Fibroblast of lung (primary cell): ENCODE results near the gene C6orf163. TPM values are rescaled to one million over a fixed set of nuclear protein-coding genes. Genes with fewer than 3 reads are reported as not detected.

ENCODE experiments used
- DNase-seq, 2 donors: peaks; one replicate each; pipeline versions ENCODE4 v3.0.0 to v3.0.0-alpha.2; 2010; ENCODE audit warnings: low read depth in 2 of 2
- H2AFZ ChIP-seq: 2 replicates; pipeline ENCODE4 v1.5.1; 2012; ENCODE audit warnings: low read length, control low read depth, inconsistent platforms
- H3K27ac ChIP-seq: 2 replicates; pipeline ENCODE4 v1.5.1; 2011; ENCODE audit warnings: low read length, control low read depth; ENCODE audit not compliant: insufficient read depth
- H3K27me3 ChIP-seq: 2 replicates; pipeline ENCODE4 v1.5.1; 2011; ENCODE audit warnings: mild to moderate bottlenecking, low read length; ENCODE audit not compliant: control insufficient read depth, insufficient read depth
- H3K36me3 ChIP-seq: 2 replicates; pipeline ENCODE4 v1.5.1; 2011; ENCODE audit warnings: low read length; ENCODE audit not compliant: control insufficient read depth, insufficient read depth
- H3K4me1 ChIP-seq: 2 replicates; pipeline ENCODE4 v1.5.1; 2011; ENCODE audit warnings: low read length; ENCODE audit not compliant: control insufficient read depth, insufficient read depth; ENCODE audit errors: extremely low read depth
- H3K4me2 ChIP-seq: 2 replicates; pipeline ENCODE4 v1.5.1; 2011; ENCODE audit warnings: low read length, control low read depth; ENCODE audit not compliant: insufficient read depth; ENCODE audit errors: extremely low read depth
- H3K4me3 ChIP-seq, 4 experiments: fragments of 200-600 bp in 1 of 4; sonication (generic) in 1 of 4; replicated peaks in 1 of 4; 2 replicates each; pipeline ENCODE4 v1.5.1; 2011 to 2016; ENCODE audit warnings: low read length in 4 of 4, low read depth in 3 of 4, mild to moderate bottlenecking in 3 of 4, control low read depth in 2 of 4, inconsistent platforms in 1 of 4, mixed read lengths in 1 of 4; ENCODE audit not compliant: insufficient read depth in 1 of 4; ENCODE audit errors: control extremely low read depth in 1 of 4
- H3K79me2 ChIP-seq: 2 replicates; pipeline ENCODE4 v1.5.1; 2012; ENCODE audit warnings: mild to moderate bottlenecking, low read length, inconsistent platforms; ENCODE audit not compliant: control insufficient read depth, insufficient read depth
- H3K9ac ChIP-seq: 2 replicates; pipeline ENCODE4 v1.5.1; 2011; ENCODE audit warnings: mild to moderate bottlenecking, low read length, control low read depth; ENCODE audit not compliant: insufficient read depth
- H3K9me3 ChIP-seq: 2 replicates; pipeline ENCODE4 v1.5.1; 2012; ENCODE audit warnings: low read depth, low read length; ENCODE audit not compliant: control insufficient read depth, insufficient read depth
- H4K20me1 ChIP-seq: 2 replicates; pipeline ENCODE4 v1.5.1; 2011; ENCODE audit warnings: low read length; ENCODE audit not compliant: control insufficient read depth, insufficient read depth; ENCODE audit errors: extremely low read depth
- EZH2 ChIP-seq: IDR thresholded peaks from 2 replicates; pipeline ENCODE4 v1.5.1; 2012; ENCODE audit warnings: low read length, control low read depth, mild to moderate bottlenecking; ENCODE audit errors: missing control alignments
- polyA plus RNA-seq, 2 donors: library from polyadenylated mRNA; depleted of rRNA in 1 of 2; stranded (reverse) in 1 of 2; unstranded in 1 of 2; fragments of >200 nt; gene quantifications; 2 replicates each; pipeline ENCODE4 v1.2.1, GENCODE V29; 2011 to 2012; ENCODE audit warnings: missing spikeins in 1 of 2
- total RNA-seq: library from RNA; depleted of rRNA; stranded (reverse); fragments of >200 nt; gene quantifications from 2 replicates; pipeline ENCODE4 v1.2.1, GENCODE V29; 2014
- TF ChIP-seq, protein P1 (sequence below), 2 donors: IDR thresholded peaks in 1 of 2; conservative IDR thresholded peaks in 1 of 2; 1 replicate in 1 of 2; 2 replicates in 1 of 2; pipeline ENCODE4 v1.5.1; 2011 to 2012; ENCODE audit warnings: low read length in 2 of 2, control low read depth in 1 of 2, inconsistent platforms in 1 of 2, low read depth in 1 of 2, mild to moderate bottlenecking in 1 of 2

Gene C6orf163
- total and polyA plus RNA-seq, 2 donors (not counting 1 experiment from before 2014, with no cell fraction given): 0.33 to 2.8 TPM

DNA sequence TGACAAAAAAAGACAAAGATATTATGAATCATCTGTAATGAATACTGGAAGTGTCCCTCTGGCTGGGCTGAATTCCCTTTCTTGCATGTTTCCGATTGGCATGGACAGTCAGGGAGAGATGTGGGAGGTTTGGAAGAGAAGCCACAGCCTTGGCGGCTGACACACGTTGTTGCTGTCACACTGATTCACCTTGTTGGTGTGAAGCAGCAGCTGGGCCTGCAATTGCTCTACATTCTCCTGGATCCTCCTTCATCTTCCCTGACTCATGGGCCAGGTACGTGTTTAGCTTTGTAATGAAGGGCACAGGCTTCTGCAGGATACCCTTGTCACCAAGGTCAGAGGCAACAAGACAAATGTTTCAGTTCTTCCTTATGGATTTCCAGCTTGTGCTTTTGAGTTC, 35.6 kb upstream of the C6orf163 start:
- no peak for DNase-seq
- Histone ChIP-seq H2AFZ (no peak overlapping the region), H3K4me1 (no peaks in the 10 kb centered on the region), H3K27ac (no peak overlapping the region), H4K20me1 (no peaks in the 10 kb centered on the region), H3K9me3 (no peaks in the 10 kb centered on the region), H3K4me2 (no peak overlapping the region), H3K36me3 (no peaks in the 10 kb centered on the region), H3K27me3 (no peaks in the 10 kb centered on the region), H3K9ac (no peak overlapping the region), H3K4me3 (no peak overlapping the region), H3K79me2 (no peaks in the 10 kb centered on the region)
- TF ChIP-seq, protein P1, sequence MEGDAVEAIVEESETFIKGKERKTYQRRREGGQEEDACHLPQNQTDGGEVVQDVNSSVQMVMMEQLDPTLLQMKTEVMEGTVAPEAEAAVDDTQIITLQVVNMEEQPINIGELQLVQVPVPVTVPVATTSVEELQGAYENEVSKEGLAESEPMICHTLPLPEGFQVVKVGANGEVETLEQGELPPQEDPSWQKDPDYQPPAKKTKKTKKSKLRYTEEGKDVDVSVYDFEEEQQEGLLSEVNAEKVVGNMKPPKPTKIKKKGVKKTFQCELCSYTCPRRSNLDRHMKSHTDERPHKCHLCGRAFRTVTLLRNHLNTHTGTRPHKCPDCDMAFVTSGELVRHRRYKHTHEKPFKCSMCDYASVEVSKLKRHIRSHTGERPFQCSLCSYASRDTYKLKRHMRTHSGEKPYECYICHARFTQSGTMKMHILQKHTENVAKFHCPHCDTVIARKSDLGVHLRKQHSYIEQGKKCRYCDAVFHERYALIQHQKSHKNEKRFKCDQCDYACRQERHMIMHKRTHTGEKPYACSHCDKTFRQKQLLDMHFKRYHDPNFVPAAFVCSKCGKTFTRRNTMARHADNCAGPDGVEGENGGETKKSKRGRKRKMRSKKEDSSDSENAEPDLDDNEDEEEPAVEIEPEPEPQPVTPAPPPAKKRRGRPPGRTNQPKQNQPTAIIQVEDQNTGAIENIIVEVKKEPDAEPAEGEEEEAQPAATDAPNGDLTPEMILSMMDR (conservative IDR thresholded peaks at IDR 0.05 in 1 of 2, IDR thresholded peaks at IDR 0.05 in 1 of 2; ENCODE audit: low read depth in 1 of 2, low read length in 2 of 2): no peak
- no peak for TF ChIP-seq EZH2

DNA sequence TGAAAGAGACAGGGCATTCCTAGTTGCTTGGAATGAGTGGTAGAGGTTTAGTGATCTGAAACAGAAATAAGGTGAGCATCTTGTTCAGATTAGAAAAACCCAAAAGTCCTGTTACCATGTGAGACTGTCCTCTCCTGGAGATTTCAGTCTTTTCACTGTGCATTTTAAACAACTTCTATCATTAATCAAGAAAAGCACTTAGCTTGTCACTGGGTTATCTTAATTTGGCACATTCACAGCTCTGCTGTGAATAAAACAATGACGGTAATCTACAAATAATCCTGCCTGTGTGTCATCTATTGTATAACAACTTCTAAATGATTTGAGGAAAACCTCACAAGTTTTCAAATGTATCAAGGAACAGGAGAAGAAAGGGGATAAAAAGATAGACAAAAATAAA, 31.8 kb upstream of the C6orf163 start:
- Histone ChIP-seq H4K20me1 (no peaks in the 10 kb centered on the region), H3K9me3 (no peaks in the 10 kb centered on the region), H3K4me2 (no peak overlapping the region), H3K27me3 (peaks cover 2% of the 10 kb centered on the region), H3K79me2 (no peaks in the 10 kb centered on the region), H3K9ac (no peak overlapping the region), H2AFZ (no peak overlapping the region), H3K36me3 (no peaks in the 10 kb centered on the region), H3K4me3 (no peak overlapping the region), H3K27ac (no peak overlapping the region), H3K4me1 (no peaks in the 10 kb centered on the region)
- TF ChIP-seq, protein P1 (conservative IDR thresholded peaks at IDR 0.05 in 1 of 2, IDR thresholded peaks at IDR 0.05 in 1 of 2; ENCODE audit: low read depth in 1 of 2, low read length in 2 of 2): no peak
- TF ChIP-seq EZH2: no peak
- no peak for DNase-seq

DNA sequence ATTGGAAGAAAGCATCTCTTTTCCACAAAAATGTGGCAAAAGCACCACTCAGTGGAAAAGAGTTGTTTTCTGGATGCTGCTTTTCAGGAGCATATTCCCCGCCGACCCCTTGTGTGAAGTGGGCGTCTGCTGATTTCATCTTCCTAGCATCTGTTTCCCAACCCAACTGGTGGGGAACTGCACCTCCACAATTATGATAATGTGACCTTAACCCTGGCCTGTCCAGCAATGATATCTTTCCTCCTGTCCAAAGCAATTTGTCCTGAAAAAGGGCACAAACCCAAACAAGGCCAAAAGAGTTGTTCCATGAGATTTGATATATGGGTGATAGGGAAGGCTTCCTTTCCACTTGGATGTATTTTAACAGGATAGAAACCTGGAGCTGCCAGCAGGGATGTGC, 29.5 kb upstream of the C6orf163 start:
- Histone ChIP-seq H3K4me1 (no peaks in the 10 kb centered on the region), H3K9ac (no peak overlapping the region), H3K4me3 (no peak overlapping the region), H3K36me3 (no peaks in the 10 kb centered on the region), H3K27me3 (peaks cover 2% of the 10 kb centered on the region), H3K79me2 (no peaks in the 10 kb centered on the region), H2AFZ (no peak overlapping the region), H4K20me1 (no peaks in the 10 kb centered on the region), H3K27ac (no peak overlapping the region), H3K4me2 (no peak overlapping the region), H3K9me3 (no peaks in the 10 kb centered on the region)
- no peak for DNase-seq
- TF ChIP-seq, protein P1 (conservative IDR thresholded peaks at IDR 0.05 in 1 of 2, IDR thresholded peaks at IDR 0.05 in 1 of 2; ENCODE audit: low read depth in 1 of 2, low read length in 2 of 2): no peak
- no peak for TF ChIP-seq EZH2
